Activated CD8-positive, alpha-beta memory T cell treated with anti-CD3 and anti-CD28 coated beads, Interleukin-2, amount 50 U/mL, for 4 hours (primary cell): Measurements from ENCODE around the gene ITPRIPL1.
A peak's percentile ranks its signal among the peaks of the same experiment; 100 is the strongest.
"Not testable (repeated sequence)": the region's sequence is repeated elsewhere in the genome, so short reads cannot be mapped to it uniquely, and the experiment has no call there.

Experiments used
- DNase-seq: peaks from one replicate; pipeline ENCODE4 v3.0.0-alpha.2; 2020

ITPRIPL1 gene

GRCh38 chr2:96325041-96325883 lies at the start of gene ITPRIPL1:
ITPRIPL1 (plus strand) TSS chr2:96325317; CDS start chr2:96325840, 523 bp downstream.
- DNase-seq: peak; percentile 39

GRCh38 chr2:96276787-96277499 lies 48.2 kb upstream of the ITPRIPL1 start:
- DNase-seq: no peak

- DNase-seq: no peak
Observed at GRCh38 chr2:96287273-96287856, 37.8 kb upstream of the ITPRIPL1 start.

GRCh38 chr2:96291751-96292150 lies 33.4 kb upstream of the ITPRIPL1 start:
- DNase-seq: no peak

- not testable (repeated sequence) for DNase-seq
Observed at GRCh38 chr2:96294271-96294670, 30.8 kb upstream of the ITPRIPL1 start.

- no peak for DNase-seq
Observed at GRCh38 chr2:96296925-96297324, 28.2 kb upstream of the ITPRIPL1 start.

- no peak for DNase-seq
Observed at GRCh38 chr2:96301865-96302264, 23.3 kb upstream of the ITPRIPL1 start.

- DNase-seq: no peak
Observed at GRCh38 chr2:96304606-96305005, 20.5 kb upstream of the ITPRIPL1 start.

- peak; percentile 90 for DNase-seq
Observed at GRCh38 chr2:96305091-96305978, 19.8 kb upstream of the ITPRIPL1 start, which contains the start of gene SNRNP200. SNRNP200 (minus strand) TSS chr2:96305546; CDS start chr2:96305437, 109 bp downstream.

- peak; percentile 18 for DNase-seq
Observed at GRCh38 chr2:96305979-96306308, 19.2 kb upstream of the ITPRIPL1 start.

- DNase-seq: no peak
Observed at GRCh38 chr2:96306370-96306769, 18.7 kb upstream of the ITPRIPL1 start.

GRCh38 chr2:96308248-96308647 lies 16.9 kb upstream of the ITPRIPL1 start:
- no peak for DNase-seq

GRCh38 chr2:96315005-96315399 lies 10.1 kb upstream of the ITPRIPL1 start:
- no peak for DNase-seq

- DNase-seq: peak; percentile 29
Observed at GRCh38 chr2:96315400-96316071, 9.6 kb upstream of the ITPRIPL1 start.

- no peak for DNase-seq
Observed at GRCh38 chr2:96316999-96317398, 8.1 kb upstream of the ITPRIPL1 start.

GRCh38 chr2:96317584-96317997 lies 7.5 kb upstream of the ITPRIPL1 start:
- no peak for DNase-seq

- DNase-seq: no peak
Observed at GRCh38 chr2:96318723-96319122, 6.4 kb upstream of the ITPRIPL1 start.

GRCh38 chr2:96319396-96319795 lies 5.7 kb upstream of the ITPRIPL1 start:
- no peak for DNase-seq

GRCh38 chr2:96320326-96320725 lies 4.8 kb upstream of the ITPRIPL1 start:
- DNase-seq: no peak

- peak; percentile 27 for DNase-seq
Observed at GRCh38 chr2:96320728-96321622, 4.1 kb upstream of the ITPRIPL1 start.

GRCh38 chr2:96323849-96324248 lies 1.3 kb upstream of the ITPRIPL1 start:
- DNase-seq: no peak
